ENCODE results near the gene SLC66A1. TPM values are rescaled to one million over a fixed set of nuclear protein-coding genes. Genes with fewer than 3 reads are reported as not detected.

The SLC66A1 gene
- total RNA-seq, 1 experiment from 2014 or later = 22.5 TPM

DNA sequence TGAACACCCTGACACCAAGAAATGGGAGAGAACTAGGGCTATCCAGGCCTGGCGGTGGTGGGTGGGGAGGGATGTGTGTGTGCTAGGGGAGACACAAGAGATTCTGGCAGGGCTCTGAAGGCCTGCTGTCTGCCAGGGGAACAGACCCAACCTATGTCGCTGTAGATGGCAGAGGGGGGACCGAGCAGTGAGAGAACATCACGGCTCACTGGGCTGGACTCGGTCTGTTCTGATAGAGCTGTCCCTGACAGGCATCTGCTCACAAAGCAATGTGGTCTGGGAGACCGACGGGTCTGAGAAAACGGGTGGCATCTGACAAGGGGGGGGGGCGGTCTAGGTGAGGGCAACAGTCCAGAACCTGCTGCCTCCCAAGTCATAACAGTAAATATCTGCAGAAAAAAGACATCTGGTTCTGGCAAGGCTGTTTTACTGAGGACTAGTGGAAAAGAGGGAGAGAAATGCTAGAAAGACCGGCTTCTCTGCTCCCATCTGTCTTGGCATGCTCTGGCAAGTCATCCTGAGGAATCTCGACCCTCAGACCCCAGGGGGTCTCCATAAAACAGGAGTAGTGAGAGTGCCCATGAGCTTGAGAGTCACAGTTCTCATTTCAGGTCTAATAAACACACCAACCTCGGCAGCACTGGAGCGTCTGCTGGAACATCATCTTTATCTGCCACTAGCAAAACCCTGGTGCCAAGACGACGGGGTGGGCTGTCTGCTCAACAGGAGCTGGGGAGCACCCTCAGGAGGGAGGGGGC lies 36.5 kb downstream of the SLC66A1 start:
- Mint-ChIP-seq H3K27me3 (ENCODE audit: low read depth) (no peaks in the 10 kb centered on the region; the same call in none of the 2 replicates), H3K9me3 (no peaks in the 10 kb centered on the region), H3K27ac (peak overlapping the region in 2 of 3 experiments; percentile 67 to 73; a peak in 3 of 7 replicates), H3K4me1 (peaks cover 9 to 13% of the 10 kb centered on the region in 2 experiments), H3K4me3 (no peak overlapping the region), H3K36me3 (ENCODE audit: insufficient read depth in 1 of 3, low read depth in 3 of 3) (peaks cover 29 to 55% (median 50%) of the 10 kb centered on the region in 3 experiments)
- H3K23me2 ChIP-seq (ENCODE audit: insufficient read length, low read depth, low read length, poor library complexity, severe bottlenecking) = no peaks in the 10 kb centered on the region
- DNase-seq = no peak
- no peaks in the 10 kb centered on the region for H3K79me2 ChIP-seq (ENCODE audit: insufficient read depth, low read length)
- H3K9me3 ChIP-seq (ENCODE audit: control insufficient read depth, low read depth, low read length) = no peaks in the 10 kb centered on the region
- H3K4ac ChIP-seq (ENCODE audit: low read depth, low read length) = no peak overlapping the region
- no peak overlapping the region for H4K91ac ChIP-seq (ENCODE audit: insufficient read length, low read depth, low read length)
- no peak overlapping the region for H3K18ac ChIP-seq (ENCODE audit: insufficient read length, low read depth, low read length)
- no peak overlapping the region for H2BK120ac ChIP-seq (ENCODE audit: low read depth, low read length, poor library complexity, severe bottlenecking)
- H2AK5ac ChIP-seq (ENCODE audit: insufficient read length, low read length) = no peak overlapping the region
- no CpG with 5 or more reads among the region's 15 CpGs for WGBS (ENCODE audit: extremely low coverage, insufficient read length, low lambda C conversion rate)
- H2BK12ac ChIP-seq (ENCODE audit: insufficient read length, low read depth, low read length) = no peak overlapping the region
- no peak overlapping the region for H3K56ac ChIP-seq (ENCODE audit: insufficient read length, low read depth, low read length)
- no peak for TF ChIP-seq CTCF (conservative IDR thresholded peaks at IDR 0.05)
- no peak overlapping the region for H3K14ac ChIP-seq (ENCODE audit: insufficient read depth, low read length)
- H4K8ac ChIP-seq (replicated peaks; ENCODE audit: insufficient read length, low read depth, low read length) = no peak overlapping the region
- no peaks in the 10 kb centered on the region for H3K4me1 ChIP-seq (ENCODE audit: insufficient read depth, low read length)
- H2BK5ac ChIP-seq (ENCODE audit: insufficient read length, low read length) = no peak overlapping the region
- H3K4me2 ChIP-seq (ENCODE audit: insufficient read depth, insufficient read length, low read length) = no peak overlapping the region
- H4K20me1 ChIP-seq (ENCODE audit: control insufficient read depth, insufficient read depth, insufficient read length) = no peaks in the 10 kb centered on the region
- H3K23ac ChIP-seq (ENCODE audit: insufficient read length, low read depth, low read length) = no peak overlapping the region
- no peak overlapping the region for H2BK20ac ChIP-seq (ENCODE audit: low read depth, low read length, poor library complexity, severe bottlenecking)
- H3K9ac ChIP-seq (ENCODE audit: extremely low read depth, insufficient read length, low read length) = no peak overlapping the region
- H4K5ac ChIP-seq (ENCODE audit: insufficient read length, low read depth, low read length) = no peak overlapping the region
- no peaks in the 10 kb centered on the region for H3K79me1 ChIP-seq (ENCODE audit: insufficient read depth, low read depth, low read length, poor library complexity, severe bottlenecking)
- H2BK15ac ChIP-seq (ENCODE audit: low read depth, low read length) = no peak overlapping the region
- H3K27me3 ChIP-seq (ENCODE audit: insufficient read depth, low read length) = no peaks in the 10 kb centered on the region
- H3T11ph ChIP-seq (ENCODE audit: low read length) = no peak overlapping the region
- no peak overlapping the region for H2AFZ ChIP-seq (ENCODE audit: low read length)
- H3K27ac ChIP-seq (ENCODE audit: insufficient read length, low read depth, low read length) = no peak overlapping the region
